NCI-H2029 (cell line): Measurements from ENCODE around the gene GRID2.
"Not testable (repeated sequence)": the region's sequence is repeated elsewhere in the genome, so short reads cannot be mapped to it uniquely, and the experiment has no call there.

Experiments used
- DNase-seq: peaks from one replicate; lab custom pipeline; 2025; lab: John Stamatoyannopoulos, UW

The GRID2 gene

GRCh38 chr4:92438722-92439121 lies 135.0 kb downstream of the GRID2 start:
- not testable (repeated sequence) for DNase-seq

GRCh38 chr4:92442131-92442530 lies 138.4 kb downstream of the GRID2 start:
- DNase-seq, result not testable (repeated sequence)

- not testable (repeated sequence) for DNase-seq
Measured at GRCh38 chr4:92444143-92444843, 140.5 kb downstream of the GRID2 start.

GRCh38 chr4:92445127-92445526 lies 141.4 kb downstream of the GRID2 start:
- no peak for DNase-seq

- DNase-seq, result no peak
Measured at GRCh38 chr4:92447255-92447905, 143.6 kb downstream of the GRID2 start.

GRCh38 chr4:92448176-92448575 lies 144.4 kb downstream of the GRID2 start:
- not testable (repeated sequence) for DNase-seq

GRCh38 chr4:92450694-92451093 lies 146.9 kb downstream of the GRID2 start:
- no peak for DNase-seq

GRCh38 chr4:92451782-92452181 lies 148.0 kb downstream of the GRID2 start:
- no peak for DNase-seq

GRCh38 chr4:92452383-92452782 lies 148.6 kb downstream of the GRID2 start:
- not testable (repeated sequence) for DNase-seq

GRCh38 chr4:92455329-92455839 lies 151.6 kb downstream of the GRID2 start:
- DNase-seq, result no peak

- no peak for DNase-seq
Measured at GRCh38 chr4:92455951-92456350, 152.2 kb downstream of the GRID2 start.

GRCh38 chr4:92461732-92462131 lies 158.0 kb downstream of the GRID2 start:
- DNase-seq, result no peak

- DNase-seq, result no peak
Measured at GRCh38 chr4:92477298-92477697, 173.5 kb downstream of the GRID2 start.

GRCh38 chr4:92483341-92483740 lies 179.6 kb downstream of the GRID2 start:
- DNase-seq, result peak; percentile 6

GRCh38 chr4:92488496-92488895 lies 184.7 kb downstream of the GRID2 start:
- DNase-seq, result no peak

GRCh38 chr4:92497141-92497540 lies 193.4 kb downstream of the GRID2 start:
- no peak for DNase-seq

GRCh38 chr4:92501456-92501855 lies 197.7 kb downstream of the GRID2 start:
- DNase-seq, result no peak

- no peak for DNase-seq
Measured at GRCh38 chr4:92506933-92507332, 203.2 kb downstream of the GRID2 start.

- DNase-seq, result no peak
Measured at GRCh38 chr4:92514627-92515026, 210.9 kb downstream of the GRID2 start.

GRCh38 chr4:92516450-92516849 lies 212.7 kb downstream of the GRID2 start:
- no peak for DNase-seq

GRCh38 chr4:92519727-92520126 lies 216.0 kb downstream of the GRID2 start:
- no peak for DNase-seq

- DNase-seq, result no peak
Measured at GRCh38 chr4:92520563-92520962, 216.8 kb downstream of the GRID2 start.

GRCh38 chr4:92521941-92522340 lies 218.2 kb downstream of the GRID2 start:
- DNase-seq, result no peak

GRCh38 chr4:92522356-92522755 lies 218.6 kb downstream of the GRID2 start:
- no peak for DNase-seq
